Activated T-helper 9 cell treated with anti-CD3 and anti-CD28 coated beads, Interleukin-2, amount 50 U/mL, for 16 hours (primary cell): ENCODE data around the gene MDP1.
"Not testable (repeated sequence)": the region's sequence is repeated elsewhere in the genome, so short reads cannot be mapped to it uniquely, and the experiment has no call there.

ENCODE experiments used
- DNase-seq: peaks from one replicate; pipeline ENCODE4 v3.0.0-alpha.2; 2020; ENCODE audit warnings: low read depth

The MDP1 gene

GRCh38 chr14:24250354-24250753, 34.5 kb upstream of the MDP1 start:
- DNase-seq: no peak

GRCh38 chr14:24249230-24250021, 33.6 kb upstream of the MDP1 start:
- no peak for DNase-seq

DNA sequence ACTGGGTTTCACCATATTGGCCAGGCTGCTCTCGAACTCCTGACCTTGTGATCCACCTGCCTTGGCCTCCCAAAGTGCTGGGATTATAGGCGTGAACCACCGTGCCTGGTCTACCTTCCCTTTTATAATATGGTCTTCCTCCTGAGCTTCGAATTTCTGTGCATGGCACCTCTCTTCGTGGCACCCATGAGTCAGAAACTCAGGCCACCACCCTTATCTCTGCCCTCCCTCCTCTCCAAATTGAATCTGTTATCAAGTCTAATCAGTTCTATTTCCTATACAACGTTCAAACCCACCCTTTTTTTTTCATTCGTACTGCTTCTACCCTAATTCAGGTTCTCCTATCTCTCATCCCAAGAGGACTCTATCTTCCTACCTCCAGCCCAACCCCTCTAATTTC, 31.6 kb upstream of the MDP1 start:
- DNase-seq: no peak

DNA sequence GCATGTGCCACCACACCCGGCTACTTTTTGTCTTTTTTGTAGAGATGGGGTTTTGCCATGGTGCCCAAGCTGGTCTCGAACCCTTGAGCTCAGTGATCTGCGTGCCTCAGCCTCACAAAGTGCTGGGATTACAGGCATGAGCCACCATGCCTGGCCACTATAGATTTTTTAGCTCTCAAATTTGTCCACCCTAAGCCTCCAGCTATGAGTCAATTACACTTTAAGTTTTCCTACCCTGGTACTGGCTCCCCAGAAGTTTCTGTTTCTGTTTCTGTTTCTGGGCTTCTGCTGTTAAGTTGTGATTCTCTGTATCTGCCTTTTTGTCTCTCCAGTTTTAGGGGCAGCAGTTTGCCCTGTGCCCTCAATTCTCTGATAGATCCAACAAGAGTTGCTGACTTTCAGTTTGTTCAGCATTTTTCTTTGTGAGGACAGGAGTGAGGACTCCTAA, 30.9 kb upstream of the MDP1 start:
- no peak for DNase-seq

GRCh38 chr14:24245350-24245749, 29.5 kb upstream of the MDP1 start:
- not testable (repeated sequence) for DNase-seq

GRCh38 chr14:24243336-24243836, 27.5 kb upstream of the MDP1 start:
- DNase-seq: no peak

- DNase-seq: peak; percentile 89
Observed at GRCh38 chr14:24241829-24242443, 26.1 kb upstream of the MDP1 start.

DNA sequence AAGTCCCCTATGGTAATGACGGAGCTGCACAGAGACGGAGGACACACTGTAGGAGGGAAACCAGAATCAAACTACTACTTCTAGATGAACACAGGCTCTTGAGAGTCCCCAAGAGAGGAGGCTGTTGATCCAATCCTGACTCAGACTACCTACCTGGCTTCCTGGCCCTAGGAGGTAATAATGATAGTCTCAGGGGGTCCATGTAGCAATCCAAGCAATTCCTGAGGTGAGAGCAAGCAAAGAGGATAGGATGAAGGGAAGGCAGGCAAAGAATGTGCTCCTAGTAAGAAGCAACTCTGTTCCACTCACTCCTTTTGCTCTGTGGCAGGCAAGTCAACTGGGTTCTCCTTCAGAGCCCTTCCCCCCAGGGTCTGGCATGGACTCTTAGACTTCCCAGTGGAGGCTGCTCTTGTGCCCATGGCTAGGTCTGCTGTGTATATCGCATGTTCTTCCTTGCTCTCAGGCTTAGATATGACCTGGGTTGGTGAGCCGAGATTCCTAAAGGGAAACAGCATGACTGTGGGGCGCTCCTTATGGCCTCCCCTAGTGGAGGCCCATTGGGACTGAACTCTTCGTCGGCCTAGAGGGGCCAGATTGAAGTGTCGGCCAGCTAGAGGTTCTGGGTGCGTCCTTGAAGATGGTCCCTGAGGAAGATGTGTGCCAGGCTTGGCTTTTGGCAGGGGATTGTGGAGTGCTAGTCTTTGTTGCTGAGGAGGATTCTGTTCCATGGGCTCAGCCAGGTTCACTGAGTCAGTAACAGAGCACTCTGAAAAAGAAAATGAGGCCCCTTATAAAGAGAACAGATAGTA, 24.4 kb upstream of the MDP1 start:
- DNase-seq: no peak

GRCh38 chr14:24238527-24239037, 22.7 kb upstream of the MDP1 start:
- no peak for DNase-seq

- no peak for DNase-seq
Observed at GRCh38 chr14:24238123-24238522, 22.3 kb upstream of the MDP1 start.

DNA sequence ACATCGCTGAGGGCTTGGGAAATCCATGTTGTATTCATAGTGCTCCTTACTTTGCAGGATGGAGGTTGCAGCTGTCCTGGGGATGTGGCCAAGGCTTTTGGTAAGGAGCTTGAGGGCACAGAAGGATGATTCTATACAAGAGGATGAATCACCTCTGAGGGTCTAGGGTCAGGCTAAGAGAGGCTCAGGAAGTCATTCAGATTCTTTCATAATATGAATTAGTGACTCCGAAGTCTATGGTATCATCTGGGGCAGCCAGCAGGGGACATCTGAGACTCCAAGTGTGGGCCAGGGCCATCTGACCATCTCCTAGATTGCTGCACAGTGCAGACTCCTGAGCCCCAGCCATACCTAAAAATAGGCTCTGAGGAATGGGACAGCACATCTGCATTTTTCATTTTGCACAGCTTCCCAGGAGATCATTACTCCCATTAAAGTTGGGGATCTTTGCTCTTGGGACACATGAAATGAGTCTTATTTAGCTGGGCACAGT, 21.6 kb upstream of the MDP1 start:
- DNase-seq: no peak

GRCh38 chr14:24236689-24237462, 21.0 kb upstream of the MDP1 start:
- no peak for DNase-seq

DNA sequence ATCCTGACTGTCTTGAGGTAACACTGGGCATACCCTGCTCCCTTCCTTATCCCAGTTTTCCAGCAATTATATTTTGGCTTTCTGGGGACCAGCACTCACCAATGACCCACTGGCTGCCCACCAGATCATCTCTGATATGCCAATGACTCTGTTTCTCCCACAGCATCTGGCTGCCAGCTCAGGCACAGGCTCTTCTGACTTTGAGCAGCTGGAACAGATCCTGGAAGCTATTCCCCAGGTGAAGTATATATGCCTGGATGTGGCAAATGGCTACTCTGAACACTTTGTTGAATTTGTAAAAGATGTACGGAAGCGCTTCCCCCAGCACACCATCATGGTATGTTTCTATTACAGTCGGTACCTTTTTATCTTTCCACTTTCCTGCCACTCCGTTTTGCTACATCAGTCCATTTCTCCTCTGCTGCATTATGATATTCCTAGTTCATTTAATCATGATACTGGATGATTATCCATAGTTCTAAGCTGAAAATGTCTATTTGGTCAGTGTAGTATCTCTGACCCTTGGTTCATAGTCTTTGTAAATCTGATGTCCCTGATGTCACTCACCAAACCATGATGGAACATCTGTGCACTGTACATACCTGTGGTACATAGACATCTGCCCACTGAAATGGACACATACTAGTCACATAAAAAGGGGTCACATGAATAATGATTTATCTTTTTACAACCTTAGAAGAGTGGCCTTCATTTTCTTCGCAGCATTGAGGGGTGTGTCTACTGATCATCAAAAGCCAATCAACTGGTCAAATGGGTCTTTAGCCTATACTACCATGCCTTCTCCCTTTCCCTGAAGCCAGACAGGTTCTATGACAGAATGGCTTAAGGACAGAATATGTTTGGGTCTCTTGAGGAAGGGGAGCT, 20.2 kb upstream of the MDP1 start:
- no peak for DNase-seq

DNA sequence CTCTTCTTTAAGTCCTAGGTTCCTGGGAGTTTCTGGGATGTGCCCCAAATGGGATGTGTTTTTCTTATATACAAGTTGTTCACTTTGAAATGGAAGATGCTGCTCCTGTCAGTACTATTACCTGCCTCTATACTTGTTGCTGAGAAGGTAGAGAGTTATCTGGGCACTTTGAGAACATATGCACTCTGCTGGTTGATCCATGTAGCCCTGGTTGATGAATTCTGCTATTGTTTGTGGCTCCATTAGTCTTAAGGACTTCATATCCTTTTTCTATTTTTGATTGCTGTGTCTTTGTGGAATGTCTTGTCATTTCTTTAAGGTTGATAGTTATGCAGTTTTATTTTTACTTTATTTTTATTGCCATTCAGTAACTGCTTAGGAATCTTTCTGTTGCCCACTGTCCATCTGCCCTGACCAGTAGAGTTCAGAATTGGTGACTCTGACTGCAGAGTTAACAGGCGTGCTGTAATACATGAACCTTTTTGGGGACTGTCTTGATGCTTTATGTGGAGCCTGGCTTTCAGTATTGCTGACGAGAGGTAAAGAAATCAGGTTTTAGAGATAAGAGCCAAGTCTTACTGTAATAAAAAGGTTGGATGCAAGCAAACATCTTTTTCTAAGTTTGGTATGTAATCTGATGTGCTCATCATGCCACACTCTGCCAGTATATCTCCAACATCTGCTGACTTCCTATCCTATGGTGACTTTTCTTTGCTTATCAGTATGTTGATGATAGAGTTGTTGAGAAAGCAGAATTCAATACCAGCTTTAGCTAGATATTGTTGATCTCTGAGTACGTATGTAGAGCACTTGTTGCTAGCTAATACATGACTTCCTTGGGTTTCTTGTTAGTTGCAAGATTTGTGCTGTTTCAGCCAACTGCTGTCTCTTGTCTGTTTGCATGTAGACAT, 18.5 kb upstream of the MDP1 start:
- no peak for DNase-seq

- DNase-seq: no peak
Observed at GRCh38 chr14:24233538-24233866, 17.6 kb upstream of the MDP1 start.

DNA sequence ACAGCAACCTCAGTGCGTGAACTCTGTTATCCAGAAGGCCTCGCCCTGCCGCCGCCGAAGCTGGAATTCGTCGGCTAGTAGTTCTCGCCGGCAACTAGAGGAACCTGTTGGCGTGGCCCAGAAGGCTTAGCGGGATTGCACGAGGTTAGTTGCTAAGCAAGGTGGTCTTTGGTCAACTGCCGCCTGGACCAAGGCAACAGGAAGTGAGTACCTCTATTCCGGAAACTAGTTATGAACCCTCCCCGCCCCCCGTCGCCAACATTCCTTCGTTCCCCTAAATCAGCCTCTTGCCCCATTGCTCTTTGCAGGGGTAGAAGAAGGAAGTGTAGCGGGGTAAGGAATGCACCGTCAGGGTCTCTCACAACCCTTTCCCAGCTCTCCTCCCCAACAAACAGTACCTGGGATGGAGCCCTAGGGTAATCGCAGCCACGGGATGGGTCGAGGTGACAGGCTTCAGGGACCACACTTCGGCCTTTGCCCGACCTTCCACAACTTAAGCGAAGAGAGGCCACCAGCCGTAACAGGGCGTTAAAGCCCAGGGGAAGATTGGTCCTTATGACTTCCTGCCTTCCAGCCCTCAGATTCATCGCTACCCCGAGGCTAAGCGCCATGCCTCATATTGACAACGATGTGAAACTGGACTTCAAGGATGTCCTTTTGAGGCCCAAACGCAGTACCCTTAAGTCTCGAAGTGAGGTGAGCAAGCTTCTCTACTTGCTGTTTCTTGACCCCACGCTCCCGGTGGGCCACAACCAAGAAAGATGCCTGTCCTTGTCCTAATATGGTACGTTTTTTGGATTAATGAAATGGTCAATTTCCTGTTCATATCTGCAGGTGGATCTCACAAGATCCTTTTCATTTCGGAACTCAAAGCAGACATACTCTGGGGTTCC, 17.0 kb upstream of the MDP1 start, which contains the start of gene GMPR2:
GMPR2 (plus strand) TSS at position 285 of the 893 bp plus-strand sequence; CDS start at position 610, 325 bp downstream.
- no peak for DNase-seq

- DNase-seq: peak; percentile 83
Observed at GRCh38 chr14:24232121-24232644, 16.3 kb upstream of the MDP1 start, which contains the start of gene NEDD8. NEDD8 (minus strand) TSS chr14:24232367; CDS start chr14:24232267, 100 bp downstream.
